Measurements from ENCODE around the gene NLE1.
A peak's percentile ranks its signal among the peaks of the same experiment; 100 is the strongest.
"Not testable (repeated sequence)": the region's sequence is repeated elsewhere in the genome, so short reads cannot be mapped to it uniquely, and the experiment has no call there.

Gene NLE1

DNA sequence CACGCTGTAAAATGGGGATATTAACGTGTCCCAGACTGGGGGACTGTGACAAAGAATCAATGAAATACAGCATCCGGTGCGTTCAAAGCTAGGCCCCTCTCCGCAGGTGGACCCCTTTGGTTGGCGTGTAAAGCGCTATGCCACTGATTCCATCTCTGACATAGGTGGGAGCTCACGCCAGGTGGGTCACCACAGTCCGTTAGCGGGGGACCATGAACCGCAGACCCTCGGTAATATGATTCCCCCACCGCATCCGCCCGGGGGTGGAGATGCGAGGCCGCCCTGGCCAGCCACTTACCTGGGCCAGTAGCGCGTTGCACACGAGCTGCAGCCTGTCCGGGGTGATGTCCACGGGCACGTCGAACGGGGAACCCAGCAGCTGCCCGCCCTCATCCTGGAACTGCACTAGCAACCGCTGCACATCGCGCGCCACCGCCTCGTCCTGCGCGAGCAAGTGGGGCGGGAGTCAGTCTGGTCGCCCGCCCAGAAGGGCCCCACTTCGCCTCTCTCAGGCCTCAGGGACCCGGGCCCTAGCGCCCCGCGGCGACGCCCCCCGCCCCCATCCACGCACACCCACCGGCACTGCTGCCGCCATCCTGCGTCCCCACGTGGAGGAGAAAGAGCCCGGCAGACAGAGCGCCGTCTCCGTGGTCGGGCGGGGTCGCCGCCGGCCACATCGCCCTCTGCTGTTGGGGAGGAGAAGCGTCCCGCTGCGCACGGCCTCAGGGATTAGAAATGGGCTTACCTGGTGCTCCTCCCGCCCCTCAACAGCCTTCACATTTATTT is at the start of gene NLE1:
Gene NLE1, minus strand, starts transcription at position 623 of the 786 bp plus-strand sequence. Its CDS starts 28 bp downstream, at position 595.
- TF ChIP-seq POLR2A (IDR thresholded peaks at IDR 0.05; ENCODE audit: low read depth, low read length), result peak; percentile 79
- peak; percentile 87 for DNase-seq (ENCODE audit: insufficient read length, low spot score)
- no peak for FAIRE-seq

- no peak for TF ChIP-seq POLR2A (IDR thresholded peaks at IDR 0.05; ENCODE audit: low read depth, low read length)
Observed at GRCh38 chr17:35191001-35191695, 49.0 kb upstream of the NLE1 start.

GRCh38 chr17:35189291-35189690 is 47.2 kb upstream of the NLE1 start:
- TF ChIP-seq POLR2A (IDR thresholded peaks at IDR 0.05; ENCODE audit: low read depth, low read length), result no peak
- no peak for DNase-seq (ENCODE audit: insufficient read length, low spot score)
- FAIRE-seq, result no peak

More at GRCh38 chr17:35191001-35191695, 49.0 kb upstream of the NLE1 start:
- FAIRE-seq (no peak), DNase-seq (ENCODE audit: insufficient read length, low spot score) (no peak)

DNA sequence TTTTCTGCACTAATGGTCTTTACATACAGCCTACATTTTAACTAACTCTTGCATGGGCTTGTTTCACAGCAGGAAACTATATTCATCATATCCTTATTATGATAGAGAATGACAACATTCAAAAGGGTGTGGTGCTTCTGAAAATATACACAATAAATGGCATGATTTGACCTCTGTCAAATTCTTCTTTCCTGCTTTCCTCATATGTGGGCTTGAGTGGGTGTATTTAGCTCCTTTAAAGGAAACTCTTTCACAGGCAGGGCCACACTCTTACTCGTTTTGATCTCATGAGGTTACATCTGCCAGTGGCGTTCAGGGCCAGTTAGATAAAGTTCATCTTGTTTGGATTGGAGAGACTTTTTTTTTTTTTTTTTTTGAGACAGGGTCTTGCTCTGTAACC is 46.0 kb upstream of the NLE1 start:
- no peak for TF ChIP-seq POLR2A (IDR thresholded peaks at IDR 0.05; ENCODE audit: low read depth, low read length)
- FAIRE-seq, result no peak
- DNase-seq (ENCODE audit: insufficient read length, low spot score), result no peak

- TF ChIP-seq POLR2A (IDR thresholded peaks at IDR 0.05; ENCODE audit: low read depth, low read length), result no peak
- FAIRE-seq, result no peak
- no peak for DNase-seq (ENCODE audit: insufficient read length, low spot score)
Observed at GRCh38 chr17:35187481-35187880, 45.4 kb upstream of the NLE1 start.

DNA sequence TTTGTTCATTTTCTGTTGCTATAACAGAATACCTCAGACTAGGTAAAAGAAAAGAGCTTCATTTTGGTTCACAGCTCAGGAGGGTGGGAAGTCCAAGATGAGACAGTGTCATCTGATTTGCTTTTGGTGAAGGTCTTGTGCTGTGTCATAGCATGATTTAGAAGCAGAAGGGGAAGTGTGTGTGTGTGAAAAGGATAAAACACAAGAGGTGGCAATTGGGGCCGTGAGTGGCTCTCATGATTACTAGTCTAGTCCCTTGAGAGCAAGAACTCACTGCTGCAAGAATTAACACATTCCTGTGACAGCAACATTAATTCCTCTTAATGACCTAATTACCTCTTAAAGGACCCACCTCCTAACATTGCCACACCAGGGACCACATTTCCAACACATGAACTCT is 43.7 kb upstream of the NLE1 start:
- TF ChIP-seq POLR2A (IDR thresholded peaks at IDR 0.05; ENCODE audit: low read depth, low read length), result no peak
- FAIRE-seq (no peak), DNase-seq (ENCODE audit: insufficient read length, low spot score) (no peak)

- no peak for DNase-seq (ENCODE audit: insufficient read length, low spot score)
- TF ChIP-seq POLR2A (IDR thresholded peaks at IDR 0.05; ENCODE audit: low read depth, low read length), result no peak
Observed at GRCh38 chr17:35184274-35184673, 42.2 kb upstream of the NLE1 start.

GRCh38 chr17:35183332-35183731 is 41.2 kb upstream of the NLE1 start:
- TF ChIP-seq POLR2A (IDR thresholded peaks at IDR 0.05; ENCODE audit: low read depth, low read length), result no peak
- no peak for FAIRE-seq

More at GRCh38 chr17:35184274-35184673, 42.2 kb upstream of the NLE1 start:
- no peak for FAIRE-seq

GRCh38 chr17:35179379-35179778 is 37.3 kb upstream of the NLE1 start:
- not testable (repeated sequence) for FAIRE-seq; DNase-seq (ENCODE audit: insufficient read length, low spot score)

More at GRCh38 chr17:35183332-35183731, 41.2 kb upstream of the NLE1 start:
- no peak for DNase-seq (ENCODE audit: insufficient read length, low spot score)

- DNase-seq (ENCODE audit: insufficient read length, low spot score) (no peak), FAIRE-seq (no peak)
- TF ChIP-seq POLR2A (IDR thresholded peaks at IDR 0.05; ENCODE audit: low read depth, low read length), result no peak
Observed at GRCh38 chr17:35176897-35177296, 34.8 kb upstream of the NLE1 start.

- DNase-seq (ENCODE audit: insufficient read length, low spot score), result no peak
- no peak for FAIRE-seq
Observed at GRCh38 chr17:35175638-35176415, 33.7 kb upstream of the NLE1 start.

DNA sequence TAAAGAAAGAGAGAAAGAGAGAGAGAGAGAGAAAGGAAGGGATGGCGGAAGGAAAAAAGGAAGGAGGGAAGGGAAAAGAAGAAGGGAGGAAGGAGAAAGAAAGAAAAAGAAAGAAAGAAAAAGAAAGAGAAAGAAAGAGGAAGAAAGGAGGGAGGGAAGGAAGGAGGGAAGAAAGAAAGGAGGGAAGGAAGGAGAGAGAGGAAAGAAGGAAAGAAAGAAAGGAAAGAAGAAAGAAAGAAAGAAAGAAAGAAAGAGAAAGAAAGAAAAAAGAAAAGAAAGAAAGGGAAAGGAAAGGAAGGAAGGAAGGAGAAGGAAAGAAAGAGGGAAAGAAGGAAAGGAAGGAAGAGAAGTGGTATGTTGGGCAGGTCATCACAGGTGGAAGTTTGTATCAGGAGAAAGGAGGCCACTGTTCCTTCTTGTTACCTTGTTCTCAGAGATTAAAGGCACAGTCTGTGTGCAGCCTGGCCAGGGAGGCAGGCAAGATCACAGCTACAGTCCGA is 32.8 kb upstream of the NLE1 start:
- FAIRE-seq (no peak), DNase-seq (ENCODE audit: insufficient read length, low spot score) (no peak)
- TF ChIP-seq POLR2A (IDR thresholded peaks at IDR 0.05; ENCODE audit: low read depth, low read length), result no peak

More at GRCh38 chr17:35175638-35176415, 33.7 kb upstream of the NLE1 start:
- no peak for TF ChIP-seq POLR2A (IDR thresholded peaks at IDR 0.05; ENCODE audit: low read depth, low read length)

DNA sequence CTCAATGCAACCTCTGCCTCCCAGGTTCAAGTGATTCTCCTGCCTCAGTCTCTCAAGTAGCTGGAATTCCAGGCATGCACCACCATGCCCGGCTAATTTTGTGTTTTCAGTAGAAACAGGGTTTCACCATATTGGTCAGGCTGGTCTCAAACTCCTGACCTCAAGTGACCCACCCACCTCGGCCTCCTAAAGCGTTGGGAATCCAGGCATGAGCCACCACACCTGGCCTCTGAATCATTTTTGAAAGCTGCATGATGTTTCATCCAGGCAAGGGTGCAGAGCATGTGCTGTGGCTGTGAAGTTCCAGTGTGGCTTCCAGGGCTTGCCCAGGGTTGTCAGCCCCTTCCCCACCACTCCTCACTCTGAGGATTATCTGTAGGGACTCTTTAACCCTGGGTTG is 30.2 kb upstream of the NLE1 start:
- DNase-seq (ENCODE audit: insufficient read length, low spot score); FAIRE-seq: not testable (repeated sequence)

- DNase-seq (ENCODE audit: insufficient read length, low spot score) (no peak), FAIRE-seq (no peak)
- TF ChIP-seq POLR2A (IDR thresholded peaks at IDR 0.05; ENCODE audit: low read depth, low read length), result no peak
Observed at GRCh38 chr17:35171834-35172233, 29.7 kb upstream of the NLE1 start.

Measured in H54 (cell line).